Myocyte (in vitro differentiated cells): ENCODE results near the gene PDLIM5. TPM values are rescaled to one million over a fixed set of nuclear protein-coding genes. Genes with fewer than 3 reads are reported as not detected.

ENCODE experiments used
- DNase-seq: peaks from one replicate; pipeline ENCODE4 v3.0.0-alpha.2; 2012; ENCODE audit warnings: low read depth
- total RNA-seq: library from RNA; depleted of rRNA; stranded (reverse); fragments of >200 nt; gene quantifications from 2 replicates; pipeline ENCODE4 v1.2.3, GENCODE V29; 2014

The PDLIM5 gene
- total RNA-seq, 1 donor from 2014 or later = 170 TPM

- no peak for DNase-seq
Observed at GRCh38 chr4:94680176-94680862, 228.6 kb downstream of the PDLIM5 start.

DNA sequence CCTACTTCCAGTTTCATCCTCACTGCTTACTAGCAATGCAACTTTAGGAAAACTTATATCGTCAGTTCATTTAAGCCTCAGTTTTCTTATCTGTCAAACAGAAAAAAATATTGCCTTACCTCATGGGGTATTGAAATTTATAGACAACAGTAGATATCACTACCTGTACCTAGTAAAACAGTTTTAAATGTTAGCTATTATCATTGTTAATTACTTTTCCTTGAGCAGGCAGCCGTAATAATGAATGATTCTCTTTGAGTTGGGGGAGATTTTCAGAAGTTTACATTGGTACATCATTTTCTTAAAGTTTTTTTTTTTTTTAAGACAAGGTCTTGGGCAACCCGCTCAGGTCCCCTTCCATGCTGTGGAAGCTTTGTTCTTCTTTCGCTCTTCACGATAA lies 234.3 kb downstream of the PDLIM5 start:
- no peak for DNase-seq

GRCh38 chr4:94689155-94689860 lies 237.6 kb downstream of the PDLIM5 start:
- no peak for DNase-seq

DNA sequence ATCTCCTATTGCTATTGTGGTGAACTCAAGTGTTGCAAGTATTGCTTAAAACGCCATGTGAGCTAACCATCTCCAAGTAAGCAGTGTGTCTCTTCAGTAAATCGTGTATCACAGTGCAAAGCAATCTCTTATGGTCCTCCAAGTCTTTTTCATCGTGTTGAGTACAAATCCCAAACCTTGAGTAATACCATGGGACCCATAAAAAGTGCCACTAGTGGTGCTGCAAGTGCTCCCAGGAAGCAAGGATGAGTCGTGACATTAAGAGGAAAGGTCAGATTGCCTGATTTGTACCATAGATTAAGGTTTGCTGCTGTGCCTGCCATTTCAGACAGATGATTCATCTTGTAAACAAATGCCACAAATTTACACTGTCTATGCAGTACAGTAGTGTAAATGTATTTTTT lies 239.1 kb downstream of the PDLIM5 start:
- no peak for DNase-seq

DNA sequence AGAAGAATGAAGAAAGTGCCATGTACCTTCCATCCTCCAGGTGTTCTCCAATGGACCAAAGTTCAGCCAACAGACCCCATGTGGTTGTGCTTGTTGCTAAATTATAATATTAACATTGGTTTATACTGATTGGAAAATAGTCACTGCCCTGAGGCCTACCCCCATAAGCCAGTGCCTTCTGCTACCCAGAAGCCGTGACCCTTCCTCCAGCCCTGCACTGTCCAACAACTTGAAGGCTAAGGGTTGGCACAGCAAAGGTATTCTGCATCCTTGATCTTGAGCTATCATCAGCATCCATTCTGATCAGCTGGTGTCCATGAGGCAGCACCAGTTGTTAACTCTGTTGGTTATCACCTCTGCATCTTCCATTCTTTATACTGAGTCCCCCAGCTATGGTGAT lies 239.8 kb downstream of the PDLIM5 start:
- no peak for DNase-seq

DNA sequence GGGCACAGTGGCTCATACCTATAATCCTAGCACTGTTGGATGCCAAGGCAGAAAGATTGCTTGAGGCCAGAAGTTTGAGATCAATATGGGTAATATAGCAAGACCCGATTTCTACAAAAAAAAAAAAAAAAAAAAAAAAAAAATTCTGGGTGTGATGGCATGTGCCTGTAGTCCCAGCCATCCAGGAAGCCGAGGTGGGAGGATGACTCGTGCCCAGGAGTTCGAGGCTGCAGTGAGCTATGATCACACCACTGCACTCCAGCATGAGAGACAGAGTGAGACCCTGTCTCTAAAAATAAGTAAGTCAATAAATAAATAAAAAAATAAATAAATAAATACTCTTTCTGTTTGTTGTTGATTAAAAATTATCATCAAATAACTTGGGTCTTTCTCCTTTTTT lies 243.6 kb downstream of the PDLIM5 start:
- DNase-seq = no peak

GRCh38 chr4:94698187-94698586 lies 246.4 kb downstream of the PDLIM5 start:
- DNase-seq = no peak

DNA sequence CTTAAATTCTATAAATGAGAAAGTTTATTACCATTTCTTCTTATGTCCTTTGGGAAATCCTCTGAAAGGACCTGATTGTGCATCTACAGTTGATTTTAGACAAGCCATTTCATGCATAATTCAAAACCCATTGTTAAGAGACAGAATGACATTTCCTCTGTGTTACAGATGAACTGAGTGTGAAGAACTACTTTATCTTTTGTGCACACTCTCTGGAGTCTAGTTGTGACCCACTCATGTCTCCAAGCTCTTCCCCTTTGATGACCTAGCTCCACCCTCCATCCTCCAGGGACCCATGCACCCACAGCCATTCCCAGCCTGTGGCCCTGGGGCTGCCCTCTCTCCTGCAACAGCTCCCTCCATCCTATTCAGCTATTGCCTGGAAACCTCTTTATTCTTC lies 248.6 kb downstream of the PDLIM5 start:
- DNase-seq = no peak

DNA sequence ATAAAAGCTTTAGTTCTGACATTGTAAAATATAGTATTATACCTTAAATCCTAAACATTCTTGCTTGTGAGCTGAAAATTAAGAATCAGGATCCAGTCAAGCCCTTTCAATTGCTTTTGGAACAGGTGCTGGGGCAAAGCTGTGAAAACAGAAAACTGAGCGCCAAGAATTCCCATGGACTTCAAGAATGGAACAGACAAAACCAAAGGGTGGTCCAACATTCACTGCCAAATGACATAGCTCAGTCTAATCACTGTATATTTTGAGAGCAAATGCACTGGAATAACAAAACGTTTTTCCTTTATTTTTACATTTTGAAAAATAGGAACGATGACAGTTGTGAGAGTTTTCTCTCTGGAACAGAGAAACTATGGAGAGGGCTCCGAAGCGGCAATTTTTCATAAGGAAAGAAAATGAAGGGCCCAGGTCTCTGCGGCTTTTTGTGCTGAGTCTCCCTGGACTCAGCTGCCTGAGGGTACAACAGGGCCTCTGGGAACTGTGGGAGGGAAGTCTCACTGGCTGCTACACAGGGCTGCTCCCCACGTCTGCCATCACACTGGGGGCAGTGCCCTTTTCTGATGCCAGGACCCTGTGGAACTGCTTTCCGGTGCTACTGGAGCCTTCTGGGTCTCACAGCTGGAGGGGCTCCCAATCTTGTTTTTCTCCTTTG lies 250.0 kb downstream of the PDLIM5 start:
- peak; percentile 14 for DNase-seq

- no peak for DNase-seq
Observed at GRCh38 chr4:94711635-94712034, 259.9 kb downstream of the PDLIM5 start.

GRCh38 chr4:94714365-94715160 lies 262.8 kb downstream of the PDLIM5 start:
- DNase-seq = peak; percentile 55

- no peak for DNase-seq
Observed at GRCh38 chr4:94715726-94716125, 264.0 kb downstream of the PDLIM5 start.

Other genes starting within 250 kb of the PDLIM5 start
- gene SMARCAD1, start 244.1 kb upstream of the PDLIM5 start, total RNA-seq = 40.4 and 42.0 TPM in 2 replicates
- gene HPGDS, start 109.1 kb upstream of the PDLIM5 start, total RNA-seq = not detected in 2 replicates